ENCODE measurements around the gene ANKS3. TPM values are rescaled to one million over a fixed set of nuclear protein-coding genes. Genes with fewer than 3 reads are reported as not detected.

ANKS3 gene
- total and polyA plus RNA-seq, 4 donors = 6.3 to 79.5 (median 29.2) TPM

GRCh38 chr16:4771646-4772045, 37.6 kb upstream of the ANKS3 start:
- ATAC-seq (ENCODE audit: low FRiP score) (no peak), DNase-seq (no peak)
- H3K27me3 ChIP-seq (ENCODE audit: control insufficient read depth in 1 of 2, insufficient read depth in 2 of 2, low read length in 1 of 2) = no peaks in the 10 kb centered on the region
- no peaks in the 10 kb centered on the region for H3K4me1 ChIP-seq (ENCODE audit: control insufficient read depth in 1 of 2, insufficient read depth in 2 of 2, low read length in 2 of 2)
- 57 to 68% methylated on average over 3 of the region's 3 CpGs for WGBS, 2 donors
- H3K9me3 ChIP-seq (ENCODE audit: control insufficient read depth, low read length) = no peaks in the 10 kb centered on the region
- intact Hi-C loops (cut with DNase I) = no loop called here
- no peak overlapping the region for H3K4me3 ChIP-seq (ENCODE audit: low read length in 2 of 2)
- no peaks in the 10 kb centered on the region for H3K36me3 ChIP-seq (ENCODE audit: control insufficient read depth in 1 of 2, insufficient read depth in 2 of 2, low read length in 1 of 2)
- no peak overlapping the region for H3K27ac ChIP-seq (ENCODE audit: low read depth in 1 of 2, low read length in 2 of 2)

- no peak overlapping the region for H3K27ac ChIP-seq (ENCODE audit: low read depth in 1 of 2, low read length in 2 of 2)
- H3K9me3 ChIP-seq (ENCODE audit: control insufficient read depth, low read length) = no peaks in the 10 kb centered on the region
Observed at GRCh38 chr16:4769306-4769638, 35.2 kb upstream of the ANKS3 start.

GRCh38 chr16:4768549-4769305, 34.7 kb upstream of the ANKS3 start:
- H3K27ac ChIP-seq (ENCODE audit: low read depth in 1 of 2, low read length in 2 of 2) = peak overlapping the region in 1 of 2 donors; percentile 68
- H3K4me1 ChIP-seq (ENCODE audit: control insufficient read depth in 1 of 2, insufficient read depth in 2 of 2, low read length in 2 of 2) = no peaks in the 10 kb centered on the region
- no peaks in the 10 kb centered on the region for H3K9me3 ChIP-seq (ENCODE audit: control insufficient read depth, low read length)
- 3 to 4% methylated on average over 48 of the region's 48 CpGs for WGBS, 2 donors
- ATAC-seq (ENCODE audit: low FRiP score) (peak; percentile 96), DNase-seq (peak; percentile 98)
- intact Hi-C loops (cut with DNase I) = loop anchor here in 1 of 2 donors (2.0 kb wide), 2 partner anchors 34 to 188 kb away; partner anchors contain the start of gene ROGDI
- no peaks in the 10 kb centered on the region for H3K27me3 ChIP-seq (ENCODE audit: control insufficient read depth in 1 of 2, insufficient read depth in 2 of 2, low read length in 1 of 2)
- no peaks in the 10 kb centered on the region for H3K36me3 ChIP-seq (ENCODE audit: control insufficient read depth in 1 of 2, insufficient read depth in 2 of 2, low read length in 1 of 2)
- H3K4me3 ChIP-seq (ENCODE audit: low read length in 2 of 2) = peak overlapping the region; percentile 56 to 73

More at GRCh38 chr16:4769306-4769638, 35.2 kb upstream of the ANKS3 start:
- no peaks in the 10 kb centered on the region for H3K36me3 ChIP-seq (ENCODE audit: control insufficient read depth in 1 of 2, insufficient read depth in 2 of 2, low read length in 1 of 2)
- H3K4me1 ChIP-seq (ENCODE audit: control insufficient read depth in 1 of 2, insufficient read depth in 2 of 2, low read length in 2 of 2) = no peaks in the 10 kb centered on the region
- no peak for ATAC-seq (ENCODE audit: low FRiP score)
- intact Hi-C loops (cut with DNase I) = loop anchor here in 1 of 2 donors (2.0 kb wide), 2 partner anchors 34 to 188 kb away; partner anchors contain the start of gene ROGDI
- H3K4me3 ChIP-seq (ENCODE audit: low read length in 2 of 2) = no peak overlapping the region
- 63 to 65% methylated on average over 7 of the region's 7 CpGs for WGBS, 2 donors
- no peak for DNase-seq
- no peaks in the 10 kb centered on the region for H3K27me3 ChIP-seq (ENCODE audit: control insufficient read depth in 1 of 2, insufficient read depth in 2 of 2, low read length in 1 of 2)

- no peaks in the 10 kb centered on the region for H3K36me3 ChIP-seq (ENCODE audit: control insufficient read depth in 1 of 2, insufficient read depth in 2 of 2, low read length in 1 of 2)
- no peaks in the 10 kb centered on the region for H3K27me3 ChIP-seq (ENCODE audit: control insufficient read depth in 1 of 2, insufficient read depth in 2 of 2, low read length in 1 of 2)
- H3K27ac ChIP-seq (ENCODE audit: low read depth in 1 of 2, low read length in 2 of 2) = peak overlapping the region in 1 of 2 donors; percentile 68
- intact Hi-C loops (cut with DNase I) = loop anchor here in 1 of 2 donors (1.0 to 2.0 kb wide), 3 partner anchors 35 to 189 kb away; partner anchors contain the start of genes NUDT16L1 and ROGDI
- H3K4me3 ChIP-seq (ENCODE audit: low read length in 2 of 2) = peak overlapping the region; percentile 12 to 38
- WGBS, 2 donors = 33 to 47% methylated on average over 17 of the region's 17 CpGs
- H3K9me3 ChIP-seq (ENCODE audit: control insufficient read depth, low read length) = no peaks in the 10 kb centered on the region
- no peaks in the 10 kb centered on the region for H3K4me1 ChIP-seq (ENCODE audit: control insufficient read depth in 1 of 2, insufficient read depth in 2 of 2, low read length in 2 of 2)
- peak; percentile 5 for ATAC-seq (ENCODE audit: low FRiP score)
- peak in 1 of 2 donors; percentile 68 for DNase-seq
Observed at GRCh38 chr16:4767872-4768548, 33.9 kb upstream of the ANKS3 start.

- intact Hi-C loops (cut with DNase I) = loop anchor here in 1 of 2 donors (1.0 kb wide), 1 partner anchor 74 kb away; the partner anchor contains the start of gene NUDT16L1
- H3K9me3 ChIP-seq (ENCODE audit: control insufficient read depth, low read length) = no peaks in the 10 kb centered on the region
- no peaks in the 10 kb centered on the region for H3K36me3 ChIP-seq (ENCODE audit: control insufficient read depth in 1 of 2, insufficient read depth in 2 of 2, low read length in 1 of 2)
- DNase-seq (peak; percentile 99 to 100), ATAC-seq (ENCODE audit: low FRiP score) (peak; percentile 95)
- H3K27me3 ChIP-seq (ENCODE audit: control insufficient read depth in 1 of 2, insufficient read depth in 2 of 2, low read length in 1 of 2) = no peaks in the 10 kb centered on the region
- peak within 1 kb of the TSS in 1 of 2 donors; percentile 73 for H3K27ac ChIP-seq (ENCODE audit: low read depth in 1 of 2, low read length in 2 of 2)
- 3 to 4% methylated on average over 72 of the region's 72 CpGs for WGBS, 2 donors
- no peaks in the 10 kb centered on the region for H3K4me1 ChIP-seq (ENCODE audit: control insufficient read depth in 1 of 2, insufficient read depth in 2 of 2, low read length in 2 of 2)
- peak within 1 kb of the TSS; percentile 77 to 94 for H3K4me3 ChIP-seq (ENCODE audit: low read length in 2 of 2)
Observed at GRCh38 chr16:4766875-4767628, 33.0 kb upstream of the ANKS3 start, which contains the start of gene ZNF500. ZNF500 (minus strand) TSS chr16:4767162; CDS start chr16:4765978, 1,184 bp downstream.

GRCh38 chr16:4765511-4766474, 31.7 kb upstream of the ANKS3 start:
- H3K27ac ChIP-seq (ENCODE audit: low read depth in 1 of 2, low read length in 2 of 2) = no peak overlapping the region
- H3K36me3 ChIP-seq (ENCODE audit: control insufficient read depth in 1 of 2, insufficient read depth in 2 of 2, low read length in 1 of 2) = peaks cover 0 to 2% of the 10 kb centered on the region in 2 donors
- peak overlapping the region in 1 of 2 donors; percentile 94 for H3K4me3 ChIP-seq (ENCODE audit: low read length in 2 of 2)
- ATAC-seq (ENCODE audit: low FRiP score) (no peak), DNase-seq (no peak)
- intact Hi-C loops (cut with DNase I) = no loop called here
- H3K4me1 ChIP-seq (ENCODE audit: control insufficient read depth in 1 of 2, insufficient read depth in 2 of 2, low read length in 2 of 2) = no peaks in the 10 kb centered on the region
- H3K27me3 ChIP-seq (ENCODE audit: control insufficient read depth in 1 of 2, insufficient read depth in 2 of 2, low read length in 1 of 2) = no peaks in the 10 kb centered on the region
- 78 to 81% methylated on average over 26 of the region's 26 CpGs for WGBS, 2 donors
- H3K9me3 ChIP-seq (ENCODE audit: control insufficient read depth, low read length) = no peaks in the 10 kb centered on the region

- ATAC-seq (ENCODE audit: low FRiP score) (no peak), DNase-seq (no peak)
- 88 to 90% methylated on average over 7 of the region's 7 CpGs for WGBS, 2 donors
- no peaks in the 10 kb centered on the region for H3K4me1 ChIP-seq (ENCODE audit: control insufficient read depth in 1 of 2, insufficient read depth in 2 of 2, low read length in 2 of 2)
- H3K4me3 ChIP-seq (ENCODE audit: low read length in 2 of 2) = no peak overlapping the region
- H3K9me3 ChIP-seq (ENCODE audit: control insufficient read depth, low read length) = no peaks in the 10 kb centered on the region
- H3K36me3 ChIP-seq (ENCODE audit: control insufficient read depth in 1 of 2, insufficient read depth in 2 of 2, low read length in 1 of 2) = peaks cover 2 to 6% of the 10 kb centered on the region in 2 donors
- no peak overlapping the region for H3K27ac ChIP-seq (ENCODE audit: low read depth in 1 of 2, low read length in 2 of 2)
- H3K27me3 ChIP-seq (ENCODE audit: control insufficient read depth in 1 of 2, insufficient read depth in 2 of 2, low read length in 1 of 2) = no peaks in the 10 kb centered on the region
- intact Hi-C loops (cut with DNase I) = no loop called here
Observed at GRCh38 chr16:4763791-4764190, 29.7 kb upstream of the ANKS3 start.
